SK-N-SH (cell line): ENCODE data around the gene SPACA6. TPM values are rescaled to one million over a fixed set of nuclear protein-coding genes. Genes with fewer than 3 reads are reported as not detected.

ENCODE experiments used
- CTCF ChIA-PET: fragments of 300-600, 350-600 bp; formaldehyde crosslinking; extraction: SDS; loops from one replicate; lab custom pipeline; 2021; lab: Yijun Ruan, JAX
- POLR2A ChIA-PET: fragments of 350-600 bp; sonication (Branson Sonifier 250); formaldehyde crosslinking; extraction: SDS; loops from one replicate; lab custom pipeline; 2020; ENCODE audit warnings: antibody characterized with exemption, inconsistent platforms; lab: Yijun Ruan, JAX
- DNase-seq: peaks from one replicate; pipeline ENCODE4 v3.0.0; 2012
- H2AFZ ChIP-seq: fragments of 200-600 bp; sonication (generic); 2 replicates; pipeline ENCODE4 v1.8.1; 2016; ENCODE audit warnings: antibody characterized with exemption, mild to moderate bottlenecking, low read depth
- H3F3A ChIP-seq: fragments of 200-600 bp; sonication (generic); replicated peaks from 2 replicates; pipeline ENCODE3; 2016; ENCODE audit warnings: antibody characterized with exemption, mild to moderate bottlenecking; ENCODE audit not compliant: insufficient read depth
- H3K27ac ChIP-seq, 2 experiments: fragments of 200-500 bp in 1 of 2; fragments of 200-600 bp in 1 of 2; sonication (Bioruptor generic) in 1 of 2; sonication (generic), shearing (Covaris generic) in 1 of 2; 2 replicates each; pipeline versions ENCODE4 v1.5.1 to v1.6.1; 2014 to 2016; ENCODE audit warnings: low read depth in 2 of 2, inconsistent platforms in 1 of 2, low read length in 1 of 2, mild to moderate bottlenecking in 1 of 2, mixed read lengths in 1 of 2
- H3K27me3 ChIP-seq: fragments of 200-600 bp; sonication (generic), shearing (Covaris generic); 2 replicates; pipeline ENCODE4 v1.6.1; 2016; ENCODE audit warnings: mixed run types; ENCODE audit not compliant: insufficient read depth
- H3K36me3 ChIP-seq, 2 experiments: fragments of 200-500 bp in 1 of 2; fragments of 200-600 bp in 1 of 2; sonication (Bioruptor generic) in 1 of 2; sonication (generic) in 1 of 2; replicated peaks in 1 of 2; 2 replicates each; pipeline versions ENCODE3 to v1.5.1; 2014 to 2016; ENCODE audit warnings: low read length in 1 of 2, mild to moderate bottlenecking in 1 of 2; ENCODE audit not compliant: insufficient read depth in 2 of 2, control insufficient read depth in 1 of 2
- H3K4me1 ChIP-seq, 2 experiments: fragments of 200-500 bp in 1 of 2; fragments of 200-600 bp in 1 of 2; sonication (Bioruptor generic) in 1 of 2; sonication (generic), shearing (Covaris generic) in 1 of 2; 2 replicates each; pipeline versions ENCODE4 v1.5.1 to v1.6.1; 2014 to 2016; ENCODE audit warnings: low read depth in 1 of 2, low read length in 1 of 2, mixed run types in 1 of 2; ENCODE audit not compliant: insufficient read depth in 2 of 2, control insufficient read depth in 1 of 2
- H3K4me2 ChIP-seq: fragments of 200-600 bp; sonication (generic), shearing (Covaris generic); 2 replicates; pipeline ENCODE4 v1.6.1; 2017; ENCODE audit warnings: mixed run types
- H3K4me3 ChIP-seq, 2 experiments: fragments of 200-500 bp in 1 of 2; fragments of 200-600 bp in 1 of 2; sonication (Bioruptor generic) in 1 of 2; sonication (generic), shearing (Covaris generic) in 1 of 2; 2 replicates each; pipeline versions ENCODE4 v1.5.1 to v1.8.1; 2014 to 2016; ENCODE audit warnings: low read depth in 2 of 2, inconsistent platforms in 1 of 2, low read length in 1 of 2, mild to moderate bottlenecking in 1 of 2, mixed read lengths in 1 of 2, moderate library complexity in 1 of 2
- H3K79me2 ChIP-seq: fragments of 200-600 bp; sonication (generic); 2 replicates; pipeline ENCODE4 v1.8.1; 2017; ENCODE audit warnings: mild to moderate bottlenecking; ENCODE audit not compliant: insufficient read depth
- H3K9ac ChIP-seq: fragments of 200-600 bp; sonication (generic); 2 replicates; pipeline ENCODE4 v1.6.1; 2017; ENCODE audit warnings: mixed run types
- H3K9me2 ChIP-seq: fragments of 200-600 bp; sonication (generic); 2 replicates; pipeline ENCODE4 v1.6.1; 2017; ENCODE audit warnings: mixed run types
- H3K9me3 ChIP-seq: fragments of 200-600 bp; sonication (generic); 2 replicates; pipeline ENCODE4 v1.6.1; 2017; ENCODE audit warnings: mixed run types, mild to moderate bottlenecking, moderate library complexity
- H4K20me1 ChIP-seq: fragments of 200-600 bp; sonication (generic); 2 replicates; pipeline ENCODE4 v1.6.1; 2017; ENCODE audit warnings: mild to moderate bottlenecking, mixed run types; ENCODE audit not compliant: insufficient read depth
- CHD2 ChIP-seq: fragments of 150-350 bp; IDR thresholded peaks from 2 replicates; pipeline ENCODE4 v1.6.1; 2018; ENCODE audit warnings: low read length; ENCODE audit not compliant: partially characterized antibody
- ELF1 ChIP-seq: IDR thresholded peaks from 2 replicates; pipeline ENCODE4 v1.4.0; 2012
- EZH2phosphoT487 ChIP-seq: fragments of 200-600 bp; sonication (generic); IDR thresholded peaks from 2 replicates; pipeline ENCODE4 v1.6.1; 2017; ENCODE audit warnings: low read depth, mixed run types, mild to moderate bottlenecking, antibody characterized with exemption, moderate library complexity, borderline replicate concordance
- FOSL2 ChIP-seq: IDR thresholded peaks from 2 replicates; pipeline ENCODE4 v1.4.0; 2012; ENCODE audit warnings: low read depth, mild to moderate bottlenecking, moderate library complexity, borderline replicate concordance
- FOXJ3 ChIP-seq: sonication (generic); formaldehyde crosslinking; IDR thresholded peaks from 2 replicates; pipeline ENCODE4 v1.5.1; 2020; ENCODE audit warnings: mild to moderate bottlenecking, missing genetic modification reagents
- GABPA ChIP-seq: IDR thresholded peaks from 2 replicates; pipeline ENCODE4 v1.4.0; 2012; ENCODE audit warnings: low read depth, mild to moderate bottlenecking
- MEF2A ChIP-seq: IDR thresholded peaks from 2 replicates; pipeline ENCODE4 v1.4.0; 2012; ENCODE audit warnings: low read depth, borderline replicate concordance
- POLR2AphosphoS5 ChIP-seq: IDR thresholded peaks from 2 replicates; pipeline ENCODE4 v1.6.1; 2012; ENCODE audit warnings: low read depth, low read length
- RAD21 ChIP-seq: IDR thresholded peaks from 2 replicates; pipeline ENCODE4 v1.6.1; 2012; ENCODE audit warnings: mild to moderate bottlenecking, low read length
- RXRA ChIP-seq: IDR thresholded peaks from 2 replicates; pipeline ENCODE4 v1.4.0; 2012; ENCODE audit warnings: low read depth, mild to moderate bottlenecking, borderline replicate concordance
- TEAD4 ChIP-seq: IDR thresholded peaks from 2 replicates; pipeline ENCODE4 v1.4.0; 2012; ENCODE audit warnings: mild to moderate bottlenecking, borderline replicate concordance; ENCODE audit not compliant: insufficient read depth
- YY1 ChIP-seq: IDR thresholded peaks from 2 replicates; pipeline ENCODE4 v1.4.0; 2012; ENCODE audit warnings: low read depth, mild to moderate bottlenecking
- WGBS: methylation state at CpG from one replicate; pipeline ENCODE4 v1.1.6; 2017; ENCODE audit warnings: low lambda C conversion rate; 5-methylcytosine and 5-hydroxymethylcytosine counted together
- polyA plus RNA-seq, 3 experiments: library from polyadenylated mRNA; depleted of rRNA; stranded (reverse); fragments of >200 nt; gene quantifications; 2 replicates each; pipeline ENCODE4 v1.2.3, GENCODE V29; 2012
- TF ChIP-seq, protein P1 (sequence below): IDR thresholded peaks from 2 replicates; pipeline ENCODE4 v1.4.0; 2012; ENCODE audit warnings: low read depth, borderline replicate concordance
- TF ChIP-seq, protein P2 (sequence below): fragments of 150-350 bp; IDR thresholded peaks from 2 replicates; pipeline ENCODE4 v1.6.1; 2017; ENCODE audit warnings: antibody characterized with exemption, low read length, low read depth, borderline replicate concordance
- TF ChIP-seq, protein P3 (sequence below): IDR thresholded peaks from 2 replicates; pipeline ENCODE4; 2012
- TF ChIP-seq, protein P4 (sequence below): fragments of 150-350 bp; IDR thresholded peaks from 2 replicates; pipeline ENCODE4 v1.6.1; 2016; ENCODE audit warnings: mild to moderate bottlenecking, low read depth, low read length

The SPACA6 gene
- polyA plus RNA-seq, 1 of the 3 experiments (the other 2 are of a cell fraction): 15.8 TPM

DNA sequence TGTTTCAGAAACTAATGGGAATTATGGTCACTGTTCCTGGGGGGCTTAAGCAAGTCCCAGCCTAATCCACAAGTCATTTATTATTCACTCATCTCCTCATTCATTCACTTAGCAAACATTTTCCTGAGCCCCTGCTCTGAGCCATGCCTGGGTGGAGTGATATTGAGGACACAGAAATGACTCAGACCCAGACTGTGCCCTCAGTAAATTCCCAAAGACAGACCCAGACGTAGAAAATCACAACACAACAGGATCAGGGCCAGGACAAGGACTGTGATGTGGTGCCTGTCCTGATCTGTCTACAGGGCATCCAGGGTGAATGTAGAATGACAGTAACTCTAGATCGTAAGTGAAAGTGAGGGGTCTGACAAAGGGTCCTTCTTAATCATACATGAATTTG, 7.0 kb upstream of the SPACA6 start:
- CTCF ChIA-PET: no interaction called here

DNA sequence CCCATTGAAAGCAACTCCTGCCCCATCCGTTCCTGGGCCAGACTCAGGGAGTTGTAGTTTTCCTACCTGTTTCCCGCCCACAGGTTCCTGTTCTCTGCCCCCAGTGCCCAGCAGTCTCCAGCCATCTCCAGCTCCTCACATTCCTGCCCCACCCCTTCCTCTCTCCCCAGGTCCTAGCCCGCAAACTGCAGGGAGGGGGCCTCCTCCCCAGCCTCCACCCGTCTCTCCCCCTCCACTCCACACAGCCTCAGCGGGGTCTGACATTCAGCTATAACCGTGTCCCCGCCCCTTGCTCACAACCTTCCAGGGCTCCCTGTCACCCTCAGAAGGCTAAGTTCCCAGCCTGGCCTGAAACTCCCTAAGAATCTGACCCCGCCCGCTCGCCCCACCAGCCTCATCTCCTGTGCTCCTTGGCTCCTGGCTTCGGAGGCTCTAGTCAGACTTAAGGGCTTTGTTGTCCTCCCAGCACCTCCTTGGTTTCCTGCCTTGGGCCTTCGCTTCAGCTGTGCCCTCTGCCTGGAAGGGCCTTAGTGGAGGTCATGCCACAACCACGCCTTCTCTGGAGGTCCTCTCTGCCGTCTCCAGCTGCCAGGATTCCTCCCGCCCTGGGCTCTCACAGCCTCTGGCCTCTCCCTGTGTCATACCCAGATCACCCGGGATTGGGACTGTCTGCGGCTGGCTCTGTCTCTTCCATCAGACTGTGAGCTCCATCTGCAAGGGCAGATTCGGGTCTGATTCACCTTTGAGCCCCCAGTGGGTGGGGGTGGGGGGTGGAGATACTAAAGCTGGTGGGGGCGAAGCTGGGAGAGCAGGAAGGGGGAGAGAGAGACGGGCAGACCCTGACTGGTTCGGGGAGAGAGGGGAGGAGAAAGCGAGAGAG, 5.1 kb upstream of the SPACA6 start:
- ChIA-PET CTCF (interaction anchor here (0.6 to 2.1 kb wide), 8 partner anchors 8 to 885 kb away, joined by 3 to 7 read pairs (median 3); no protein-coding TSS in a partner anchor), POLR2A (interaction anchor here (1.8 kb wide), 1 partner anchor 15 kb away, joined by 8 read pairs; no protein-coding TSS in a partner anchor)
- Histone ChIP-seq H3F3A (peaks cover 14% of the 10 kb centered on the region), H3K4me3 (peak overlapping the region; percentile 71 to 77), H3K36me3 (peaks cover 4 to 7% of the 10 kb centered on the region in 2 experiments), H2AFZ (peak overlapping the region; percentile 37), H3K4me1 (peaks cover 5 to 18% of the 10 kb centered on the region in 2 experiments; a peak in 3 of 4 replicates), H3K27ac (peak overlapping the region; percentile 83 to 96), H3K79me2 (peaks cover 71% of the 10 kb centered on the region), H3K27me3 (no peaks in the 10 kb centered on the region), H3K4me2 (peak overlapping the region; percentile 86), H4K20me1 (peaks cover 19% of the 10 kb centered on the region), H3K9ac (peak overlapping the region; percentile 70), H3K9me3 (no peaks in the 10 kb centered on the region), H3K9me2 (no peaks in the 10 kb centered on the region)
- peak; percentile 57 for DNase-seq
- WGBS: 3% methylated on average over 22 of the region's 22 CpGs
- TF ChIP-seq FOXJ3 (CRISPR knock-in tag) (no peak), POLR2AphosphoS5 (no peak), CHD2 (peak; percentile 60), MEF2A (no peak), YY1 (0 out of 2 replicates have a peak, but pooled peaks have one; percentile 12), EZH2phosphoT487 (no peak)
- TF ChIP-seq, protein P1, sequence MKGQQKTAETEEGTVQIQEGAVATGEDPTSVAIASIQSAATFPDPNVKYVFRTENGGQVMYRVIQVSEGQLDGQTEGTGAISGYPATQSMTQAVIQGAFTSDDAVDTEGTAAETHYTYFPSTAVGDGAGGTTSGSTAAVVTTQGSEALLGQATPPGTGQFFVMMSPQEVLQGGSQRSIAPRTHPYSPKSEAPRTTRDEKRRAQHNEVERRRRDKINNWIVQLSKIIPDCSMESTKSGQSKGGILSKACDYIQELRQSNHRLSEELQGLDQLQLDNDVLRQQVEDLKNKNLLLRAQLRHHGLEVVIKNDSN: no peak

More for the DNA sequence above, 7.0 kb upstream of the SPACA6 start:
- WGBS: 64% methylated on average over 2 of the region's 2 CpGs
- peak overlapping the region; percentile 86; the same call in 1 of the 2 replicates for H3K4me2 ChIP-seq
- TF ChIP-seq FOXJ3 (CRISPR knock-in tag): no peak
- TF ChIP-seq, protein P2, sequence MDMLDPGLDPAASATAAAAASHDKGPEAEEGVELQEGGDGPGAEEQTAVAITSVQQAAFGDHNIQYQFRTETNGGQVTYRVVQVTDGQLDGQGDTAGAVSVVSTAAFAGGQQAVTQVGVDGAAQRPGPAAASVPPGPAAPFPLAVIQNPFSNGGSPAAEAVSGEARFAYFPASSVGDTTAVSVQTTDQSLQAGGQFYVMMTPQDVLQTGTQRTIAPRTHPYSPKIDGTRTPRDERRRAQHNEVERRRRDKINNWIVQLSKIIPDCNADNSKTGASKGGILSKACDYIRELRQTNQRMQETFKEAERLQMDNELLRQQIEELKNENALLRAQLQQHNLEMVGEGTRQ: no peak
- TF ChIP-seq, protein P3, sequence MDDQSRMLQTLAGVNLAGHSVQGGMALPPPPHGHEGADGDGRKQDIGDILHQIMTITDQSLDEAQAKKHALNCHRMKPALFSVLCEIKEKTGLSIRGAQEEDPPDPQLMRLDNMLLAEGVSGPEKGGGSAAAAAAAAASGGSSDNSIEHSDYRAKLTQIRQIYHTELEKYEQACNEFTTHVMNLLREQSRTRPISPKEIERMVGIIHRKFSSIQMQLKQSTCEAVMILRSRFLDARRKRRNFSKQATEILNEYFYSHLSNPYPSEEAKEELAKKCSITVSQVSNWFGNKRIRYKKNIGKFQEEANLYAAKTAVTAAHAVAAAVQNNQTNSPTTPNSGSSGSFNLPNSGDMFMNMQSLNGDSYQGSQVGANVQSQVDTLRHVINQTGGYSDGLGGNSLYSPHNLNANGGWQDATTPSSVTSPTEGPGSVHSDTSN: no peak
- TF ChIP-seq ELF1: no peak
- no peak for TF ChIP-seq GABPA
- TF ChIP-seq TEAD4: no peak
- TF ChIP-seq FOSL2: no peak
- TF ChIP-seq RAD21: no peak
- TF ChIP-seq, protein P4, sequence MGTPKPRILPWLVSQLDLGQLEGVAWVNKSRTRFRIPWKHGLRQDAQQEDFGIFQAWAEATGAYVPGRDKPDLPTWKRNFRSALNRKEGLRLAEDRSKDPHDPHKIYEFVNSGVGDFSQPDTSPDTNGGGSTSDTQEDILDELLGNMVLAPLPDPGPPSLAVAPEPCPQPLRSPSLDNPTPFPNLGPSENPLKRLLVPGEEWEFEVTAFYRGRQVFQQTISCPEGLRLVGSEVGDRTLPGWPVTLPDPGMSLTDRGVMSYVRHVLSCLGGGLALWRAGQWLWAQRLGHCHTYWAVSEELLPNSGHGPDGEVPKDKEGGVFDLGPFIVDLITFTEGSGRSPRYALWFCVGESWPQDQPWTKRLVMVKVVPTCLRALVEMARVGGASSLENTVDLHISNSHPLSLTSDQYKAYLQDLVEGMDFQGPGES: no peak
- TF ChIP-seq RXRA: no peak
- no peak overlapping the region for H3K9ac ChIP-seq
- POLR2A ChIA-PET: no interaction called here
- H3K4me1 ChIP-seq: peaks cover 0 to 9% of the 10 kb centered on the region in 2 experiments; a peak in 3 of 4 replicates
- no peak overlapping the region for H3K27ac ChIP-seq
- H3K79me2 ChIP-seq: peaks cover 52% of the 10 kb centered on the region
- H3F3A ChIP-seq: peaks cover 14% of the 10 kb centered on the region
- no peak for DNase-seq
- H3K9me2 ChIP-seq: no peaks in the 10 kb centered on the region
- peaks cover 1% of the 10 kb centered on the region for H4K20me1 ChIP-seq
- no peaks in the 10 kb centered on the region for H3K9me3 ChIP-seq
- peaks cover 0 to 4% of the 10 kb centered on the region in 2 experiments for H3K36me3 ChIP-seq
- H3K27me3 ChIP-seq: no peaks in the 10 kb centered on the region
- no peak overlapping the region for H3K4me3 ChIP-seq
- no peak overlapping the region for H2AFZ ChIP-seq
